ENCODE measurements around the gene DMRT2. TPM values are rescaled to one million over a fixed set of nuclear protein-coding genes. Genes with fewer than 3 reads are reported as not detected.

DMRT2 gene
- total RNA-seq, 3 donors from 2014 or later, result 1.3 to 16.0 (median 5.2) TPM

DNA sequence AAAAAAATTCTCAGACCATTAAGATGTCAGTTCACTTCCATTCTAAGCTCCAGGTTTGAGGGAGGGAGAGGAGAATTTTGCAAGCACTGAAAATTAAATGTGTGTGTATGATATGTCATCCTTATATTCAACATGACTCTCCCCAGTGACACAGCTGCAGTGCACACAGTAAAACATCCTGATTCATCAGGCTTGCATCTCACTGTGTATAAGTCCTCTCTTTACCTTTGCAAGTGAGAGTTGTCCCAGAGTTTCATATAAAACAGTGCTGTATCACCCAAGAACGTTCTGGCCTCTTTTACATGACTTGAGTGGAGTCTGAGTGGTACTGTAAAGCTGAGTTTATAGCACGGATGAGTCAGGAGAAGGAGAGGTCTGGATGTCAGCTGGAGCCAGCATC lies 50.0 kb downstream of the DMRT2 start:
- H3K27me3 ChIP-seq, result no peaks in the 10 kb centered on the region
- H3K4me1 ChIP-seq, result no peaks in the 10 kb centered on the region
- no peak for TF ChIP-seq POLR2AphosphoS5 (IDR thresholded peaks at IDR 0.05)
- TF ChIP-seq POLR2A (IDR thresholded peaks at IDR 0.05), result no peak
- TF ChIP-seq, protein P1, sequence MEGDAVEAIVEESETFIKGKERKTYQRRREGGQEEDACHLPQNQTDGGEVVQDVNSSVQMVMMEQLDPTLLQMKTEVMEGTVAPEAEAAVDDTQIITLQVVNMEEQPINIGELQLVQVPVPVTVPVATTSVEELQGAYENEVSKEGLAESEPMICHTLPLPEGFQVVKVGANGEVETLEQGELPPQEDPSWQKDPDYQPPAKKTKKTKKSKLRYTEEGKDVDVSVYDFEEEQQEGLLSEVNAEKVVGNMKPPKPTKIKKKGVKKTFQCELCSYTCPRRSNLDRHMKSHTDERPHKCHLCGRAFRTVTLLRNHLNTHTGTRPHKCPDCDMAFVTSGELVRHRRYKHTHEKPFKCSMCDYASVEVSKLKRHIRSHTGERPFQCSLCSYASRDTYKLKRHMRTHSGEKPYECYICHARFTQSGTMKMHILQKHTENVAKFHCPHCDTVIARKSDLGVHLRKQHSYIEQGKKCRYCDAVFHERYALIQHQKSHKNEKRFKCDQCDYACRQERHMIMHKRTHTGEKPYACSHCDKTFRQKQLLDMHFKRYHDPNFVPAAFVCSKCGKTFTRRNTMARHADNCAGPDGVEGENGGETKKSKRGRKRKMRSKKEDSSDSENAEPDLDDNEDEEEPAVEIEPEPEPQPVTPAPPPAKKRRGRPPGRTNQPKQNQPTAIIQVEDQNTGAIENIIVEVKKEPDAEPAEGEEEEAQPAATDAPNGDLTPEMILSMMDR (IDR thresholded peaks at IDR 0.05), result no peak

DNA sequence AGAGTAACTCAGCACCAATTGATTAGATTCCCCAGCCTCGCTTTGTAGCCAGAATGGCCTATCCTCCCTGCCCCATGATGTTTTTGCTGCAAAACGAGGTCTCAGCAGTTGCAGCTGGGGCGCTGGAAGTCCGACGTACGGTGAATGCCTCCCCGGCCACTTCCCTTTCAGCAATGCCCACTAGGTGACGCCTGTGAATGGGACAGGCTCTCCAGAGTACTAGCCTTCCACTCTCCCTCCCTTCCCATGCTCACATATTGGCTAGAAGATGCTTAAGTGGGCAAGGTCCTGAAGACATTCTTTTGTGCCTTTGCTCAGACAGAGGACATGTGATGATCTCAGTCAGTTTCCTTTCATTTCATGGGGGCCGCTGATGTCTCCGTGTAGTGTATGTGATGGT lies 50.8 kb downstream of the DMRT2 start:
- Histone ChIP-seq H3K9me3 (peaks cover 0 to 5% of the 10 kb centered on the region in 2 donors), H3K27me3 (no peaks in the 10 kb centered on the region), H3K4me1 (no peaks in the 10 kb centered on the region), H3K4me3 (no peak overlapping the region), H3K27ac (no peak overlapping the region), H3K36me3 (no peaks in the 10 kb centered on the region)
- TF ChIP-seq, protein P1 (IDR thresholded peaks at IDR 0.05), result peak in 1 of 3 donors; percentile 44
- TF ChIP-seq POLR2A (IDR thresholded peaks at IDR 0.05), result no peak
- no peak for TF ChIP-seq POLR2AphosphoS5 (IDR thresholded peaks at IDR 0.05)
- no peak for DNase-seq (ENCODE audit: low spot score in 2 of 2)
- intact Hi-C loops (cut with DNase I; ENCODE audit: low total_unique reads), result no loop called here

More for the DNA sequence above, 50.0 kb downstream of the DMRT2 start:
- no peak overlapping the region for H3K27ac ChIP-seq
- H3K9me3 ChIP-seq, result no peaks in the 10 kb centered on the region
- intact Hi-C loops (cut with DNase I; ENCODE audit: low total_unique reads), result no loop called here
- DNase-seq (ENCODE audit: low spot score in 2 of 2), result no peak
- H3K4me3 ChIP-seq, result no peak overlapping the region
- no peaks in the 10 kb centered on the region for H3K36me3 ChIP-seq

DNA sequence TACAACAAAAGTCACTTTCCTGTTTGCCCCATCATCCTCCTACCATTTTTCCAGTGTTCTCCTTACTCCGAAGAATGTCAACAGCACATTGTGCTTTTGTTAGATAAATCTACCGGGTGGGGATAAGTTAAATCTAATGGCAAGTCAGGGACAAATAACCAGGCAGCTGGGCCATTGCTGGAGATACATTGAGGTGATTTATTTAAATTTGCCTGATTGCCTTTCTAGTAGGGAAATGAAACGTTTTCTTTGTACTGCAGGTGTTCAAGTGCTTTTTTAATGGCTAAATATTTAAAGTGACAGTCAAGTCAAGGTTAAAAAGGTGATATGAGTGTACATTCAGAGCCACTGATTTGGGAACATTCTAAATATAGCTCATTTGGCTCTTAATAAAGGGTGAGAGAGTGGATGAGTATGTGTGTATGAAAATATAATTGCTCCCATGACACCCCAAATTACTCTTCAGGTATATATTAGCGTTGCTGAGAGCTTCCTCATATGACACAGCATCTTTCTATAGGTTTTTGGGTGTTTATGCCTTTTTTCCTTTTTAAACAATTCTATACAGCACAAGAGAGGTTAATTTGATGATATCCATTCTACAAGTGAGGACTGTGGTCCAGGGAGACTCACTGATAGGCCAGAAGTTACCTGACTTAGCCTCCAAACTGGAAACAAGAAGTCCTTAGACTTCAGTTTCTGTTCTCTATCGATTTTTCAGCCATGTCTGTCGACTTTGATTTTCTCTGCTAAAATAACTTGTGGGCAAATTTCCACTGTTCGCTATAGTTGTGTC lies 51.9 kb downstream of the DMRT2 start:
- H3K27me3 ChIP-seq, result no peaks in the 10 kb centered on the region
- H3K4me3 ChIP-seq, result no peak overlapping the region
- intact Hi-C loops (cut with DNase I; ENCODE audit: low total_unique reads), result no loop called here
- no peak for DNase-seq (ENCODE audit: low spot score in 2 of 2)
- no peaks in the 10 kb centered on the region for H3K36me3 ChIP-seq
- no peak overlapping the region for H3K27ac ChIP-seq
- peaks cover 0 to 7% of the 10 kb centered on the region in 2 donors for H3K9me3 ChIP-seq
- no peaks in the 10 kb centered on the region for H3K4me1 ChIP-seq
- TF ChIP-seq POLR2A (IDR thresholded peaks at IDR 0.05) (no peak), POLR2AphosphoS5 (IDR thresholded peaks at IDR 0.05) (no peak)
- TF ChIP-seq, protein P1 (IDR thresholded peaks at IDR 0.05), result no peak

- H3K36me3 ChIP-seq, result no peaks in the 10 kb centered on the region
- H3K27me3 ChIP-seq, result no peaks in the 10 kb centered on the region
- no peak for DNase-seq (ENCODE audit: low spot score in 2 of 2)
- H3K4me3 ChIP-seq, result no peak overlapping the region
- H3K4me1 ChIP-seq, result no peaks in the 10 kb centered on the region
- peaks cover 0 to 7% of the 10 kb centered on the region in 2 donors for H3K9me3 ChIP-seq
- H3K27ac ChIP-seq, result no peak overlapping the region
- intact Hi-C loops (cut with DNase I; ENCODE audit: low total_unique reads), result no loop called here
- TF ChIP-seq, protein P1 (IDR thresholded peaks at IDR 0.05), result no peak
- no peak for TF ChIP-seq POLR2A (IDR thresholded peaks at IDR 0.05)
- TF ChIP-seq POLR2AphosphoS5 (IDR thresholded peaks at IDR 0.05), result no peak
Measured at GRCh38 chr9:1102642-1102970, 52.4 kb downstream of the DMRT2 start.

Other genes starting within 250 kb of the DMRT2 start
- not detected for gene DMRT1, start 208.7 kb upstream of the DMRT2 start, total RNA-seq
- gene DMRT3, start 73.7 kb upstream of the DMRT2 start, total RNA-seq, result 1 to 10 TPM in 1 of 3 donors, under 1 TPM in 2; 0.29 to 1.8 (median 0.33) TPM